Activated naive CD8-positive, alpha-beta T cell (primary cell): Measurements from ENCODE around the gene NFATC2.

Source experiments
- H3K27ac Mint-ChIP-seq: one replicate; pipeline ENCODE4 v1.8.0; 2021; ENCODE audit warnings: mixed read lengths
- H3K27me3 Mint-ChIP-seq: one replicate; pipeline ENCODE4 v1.8.0; 2021; ENCODE audit warnings: mixed read lengths
- H3K36me3 Mint-ChIP-seq: one replicate; pipeline ENCODE4 v1.8.0; 2021; ENCODE audit warnings: mixed read lengths
- H3K4me1 Mint-ChIP-seq: one replicate; pipeline ENCODE4 v1.8.0; 2021; ENCODE audit warnings: low read depth, mixed read lengths
- H3K4me3 Mint-ChIP-seq: one replicate; pipeline ENCODE4 v1.8.0; 2021; ENCODE audit warnings: mild to moderate bottlenecking, mixed read lengths
- H3K9me3 Mint-ChIP-seq: one replicate; pipeline ENCODE4 v1.8.0; 2021; ENCODE audit warnings: low read depth, mixed read lengths

Gene NFATC2

DNA sequence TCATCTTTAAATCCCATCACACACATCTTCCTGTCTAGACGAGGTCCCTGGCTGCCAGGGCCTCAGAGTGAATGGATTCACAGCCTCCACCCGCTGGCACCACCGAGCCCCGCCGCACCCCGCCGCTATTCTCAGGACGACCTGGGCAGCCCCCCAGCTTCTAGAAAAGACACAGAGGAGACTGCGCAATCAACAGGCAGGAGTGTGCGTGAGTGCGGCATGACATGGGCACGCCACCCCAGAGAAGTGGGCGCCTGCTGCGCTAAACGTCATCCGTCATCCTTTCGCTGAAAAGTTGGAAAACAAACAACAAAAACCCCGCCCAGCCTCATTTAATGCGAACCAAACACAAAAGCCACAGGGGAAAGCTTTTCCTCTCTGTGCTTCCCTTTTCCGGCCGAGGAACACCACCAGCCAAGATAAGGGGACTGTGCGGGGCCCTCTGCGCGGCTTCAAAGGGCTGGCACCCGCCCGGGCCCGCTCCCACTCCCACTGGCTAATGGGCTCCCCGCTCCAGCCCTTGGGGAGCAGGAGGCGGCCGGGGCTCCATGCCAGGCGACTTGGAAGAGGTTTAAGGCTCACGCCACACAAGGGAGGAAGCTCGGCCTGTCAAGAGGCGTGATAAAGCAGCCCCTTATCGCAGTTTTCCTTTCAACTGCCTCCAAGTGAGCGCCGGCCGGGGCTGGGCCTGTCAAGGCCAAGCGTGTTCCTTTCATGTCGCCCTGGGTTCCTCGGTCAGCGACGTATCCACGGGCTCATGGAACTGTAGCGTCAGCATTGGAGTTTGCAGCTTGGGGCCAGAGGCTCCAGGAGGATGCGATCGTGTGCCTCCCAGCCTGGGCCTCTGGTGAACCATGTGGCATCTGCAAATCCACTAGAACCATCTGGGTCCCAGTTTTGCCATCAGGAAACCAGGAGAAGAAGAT lies 50.1 kb downstream of the NFATC2 start:
- peaks cover 90% of the 10 kb centered on the region for H3K4me1 Mint-ChIP-seq
- no peaks in the 10 kb centered on the region for H3K27me3 Mint-ChIP-seq
- peak overlapping the region; percentile 99 for H3K27ac Mint-ChIP-seq
- H3K4me3 Mint-ChIP-seq, result no peak overlapping the region
- H3K9me3 Mint-ChIP-seq, result no peaks in the 10 kb centered on the region
- H3K36me3 Mint-ChIP-seq, result peaks cover 26% of the 10 kb centered on the region

GRCh38 chr20:51491393-51491792 lies 51.1 kb downstream of the NFATC2 start:
- Mint-ChIP-seq H3K4me1 (peaks cover 85% of the 10 kb centered on the region), H3K4me3 (no peak overlapping the region), H3K27me3 (no peaks in the 10 kb centered on the region), H3K36me3 (peaks cover 27% of the 10 kb centered on the region), H3K27ac (peak overlapping the region; percentile 34), H3K9me3 (no peaks in the 10 kb centered on the region)

GRCh38 chr20:51490635-51491034 lies 51.9 kb downstream of the NFATC2 start:
- no peak overlapping the region for H3K4me3 Mint-ChIP-seq
- H3K4me1 Mint-ChIP-seq, result peaks cover 82% of the 10 kb centered on the region
- H3K36me3 Mint-ChIP-seq, result peaks cover 29% of the 10 kb centered on the region
- H3K27me3 Mint-ChIP-seq, result no peaks in the 10 kb centered on the region
- peak overlapping the region; percentile 54 for H3K27ac Mint-ChIP-seq
- H3K9me3 Mint-ChIP-seq, result no peaks in the 10 kb centered on the region

DNA sequence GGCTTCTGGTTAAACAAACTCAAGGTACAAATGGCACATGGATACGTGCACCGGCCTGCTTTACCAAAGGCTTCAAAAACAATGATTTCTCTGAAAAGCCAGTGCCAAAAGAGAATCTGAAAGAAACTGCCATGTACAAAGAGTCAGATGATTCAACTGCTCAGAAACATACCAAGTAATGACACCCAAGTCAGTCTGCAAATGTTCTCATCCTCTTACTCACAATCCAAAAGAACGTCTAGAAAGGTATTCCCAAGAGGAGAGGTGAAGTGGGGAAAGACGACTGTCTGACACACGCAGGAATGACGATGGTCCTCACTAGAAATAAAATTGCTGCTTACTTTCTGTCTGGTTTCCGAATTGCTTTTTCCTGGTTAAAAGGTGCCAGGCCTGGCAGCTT lies 52.9 kb downstream of the NFATC2 start:
- Mint-ChIP-seq H3K4me1 (peaks cover 80% of the 10 kb centered on the region), H3K36me3 (peaks cover 32% of the 10 kb centered on the region), H3K27ac (peak overlapping the region; percentile 72)

DNA sequence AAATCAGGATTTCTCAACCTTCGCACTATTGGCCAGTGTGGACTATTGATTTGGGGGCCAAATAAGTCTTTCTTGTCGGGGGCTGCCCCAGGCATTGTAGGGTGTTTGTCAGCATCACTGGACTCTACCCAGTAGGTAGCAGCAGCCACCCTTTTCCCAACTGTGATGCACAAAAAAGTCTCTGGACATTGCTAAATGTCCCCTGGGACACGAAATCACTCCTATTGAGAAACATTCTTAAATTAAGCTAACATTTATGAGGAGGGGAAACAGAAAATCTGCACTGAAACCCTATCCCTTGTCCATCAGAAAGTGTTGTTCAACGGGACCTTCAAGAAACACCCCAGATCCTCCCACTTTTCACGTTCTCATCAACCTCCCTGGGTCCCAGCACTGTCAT lies 54.2 kb downstream of the NFATC2 start:
- Mint-ChIP-seq H3K27ac (peak overlapping the region; percentile 76), H3K4me1 (peaks cover 77% of the 10 kb centered on the region), H3K4me3 (no peak overlapping the region), H3K36me3 (peaks cover 34% of the 10 kb centered on the region), H3K9me3 (no peaks in the 10 kb centered on the region), H3K27me3 (no peaks in the 10 kb centered on the region)

More for the DNA sequence above, 52.9 kb downstream of the NFATC2 start:
- H3K27me3 Mint-ChIP-seq, result no peaks in the 10 kb centered on the region
- H3K4me3 Mint-ChIP-seq, result no peak overlapping the region
- no peaks in the 10 kb centered on the region for H3K9me3 Mint-ChIP-seq

DNA sequence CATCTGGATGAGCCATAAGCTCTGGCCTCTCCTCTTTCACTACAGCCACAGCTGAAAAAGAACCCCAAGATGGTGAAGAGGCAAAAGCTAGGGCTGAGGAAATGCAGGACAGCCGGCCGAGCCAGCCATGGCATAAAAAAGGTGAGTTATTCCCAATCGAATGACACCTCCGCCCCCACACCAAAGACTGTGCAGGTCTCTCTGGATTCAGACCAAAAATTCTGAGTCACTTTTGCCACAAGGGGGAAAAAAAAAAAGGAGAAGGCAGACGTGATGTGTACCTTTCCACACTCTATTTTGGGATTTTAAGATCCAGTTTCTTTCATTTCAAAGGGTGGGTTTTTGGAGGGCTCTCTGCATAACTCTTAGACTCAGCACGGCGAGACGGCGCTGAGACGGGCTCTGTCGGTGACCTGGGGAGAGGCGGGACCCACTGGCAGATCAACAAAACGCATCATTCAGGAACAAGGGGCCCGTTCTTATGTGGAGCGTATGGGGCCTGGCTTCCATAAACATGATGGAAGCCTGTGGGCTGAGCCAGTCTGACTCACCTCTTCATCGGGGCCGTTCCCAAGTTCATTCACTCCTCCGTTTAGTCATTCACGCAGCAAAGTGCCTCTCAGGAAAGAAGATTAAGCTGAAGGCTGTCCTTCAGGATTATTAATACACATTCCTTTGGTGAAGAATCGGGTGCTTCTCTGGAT lies 54.8 kb downstream of the NFATC2 start:
- no peaks in the 10 kb centered on the region for H3K9me3 Mint-ChIP-seq
- H3K27me3 Mint-ChIP-seq, result no peaks in the 10 kb centered on the region
- no peak overlapping the region for H3K4me3 Mint-ChIP-seq
- H3K27ac Mint-ChIP-seq, result peak overlapping the region; percentile 22
- peaks cover 33% of the 10 kb centered on the region for H3K36me3 Mint-ChIP-seq
- peaks cover 76% of the 10 kb centered on the region for H3K4me1 Mint-ChIP-seq

GRCh38 chr20:51487076-51487475 lies 55.4 kb downstream of the NFATC2 start:
- Mint-ChIP-seq H3K9me3 (no peaks in the 10 kb centered on the region), H3K27me3 (no peaks in the 10 kb centered on the region), H3K36me3 (peaks cover 35% of the 10 kb centered on the region), H3K4me1 (peaks cover 79% of the 10 kb centered on the region), H3K4me3 (no peak overlapping the region), H3K27ac (no peak overlapping the region)

DNA sequence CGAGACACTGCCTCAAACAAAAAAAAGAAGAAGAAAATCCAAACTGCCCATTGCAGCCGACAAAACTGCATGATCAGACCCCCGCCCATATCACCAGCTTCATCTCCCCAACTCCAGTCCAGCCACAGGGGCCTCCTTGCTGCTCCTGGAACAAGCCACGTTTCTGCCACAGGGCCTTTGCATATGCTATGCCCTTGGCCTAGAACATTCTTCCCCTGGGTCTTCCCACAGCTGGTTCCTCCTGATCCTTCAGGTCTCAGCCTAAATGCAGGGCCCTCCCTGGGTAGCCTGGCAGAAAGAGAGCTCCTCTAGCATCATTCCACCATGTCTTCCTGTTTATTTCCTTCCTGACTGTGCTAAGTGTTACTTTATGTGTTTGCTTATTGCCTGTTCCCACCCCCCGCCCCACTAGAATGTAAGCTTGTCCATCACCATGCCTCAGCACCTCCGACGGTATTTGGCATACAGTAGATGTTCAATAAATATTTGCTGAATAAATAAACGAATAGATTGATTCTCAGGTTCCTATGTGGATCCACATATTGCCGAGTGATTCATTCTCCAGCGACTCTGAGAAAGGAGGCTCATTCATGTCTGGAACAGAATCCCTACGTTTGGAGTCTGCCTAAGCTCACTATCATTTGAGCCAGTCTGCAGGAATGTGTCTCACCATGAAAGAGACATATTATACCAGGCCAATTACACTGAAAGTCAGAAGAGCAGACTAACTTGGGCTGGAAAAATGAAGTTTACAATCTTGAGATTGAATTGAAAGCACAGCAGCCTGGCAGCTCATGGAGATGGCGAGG lies 56.1 kb downstream of the NFATC2 start:
- Mint-ChIP-seq H3K4me1 (peaks cover 79% of the 10 kb centered on the region), H3K36me3 (peaks cover 35% of the 10 kb centered on the region), H3K9me3 (no peaks in the 10 kb centered on the region)

GRCh38 chr20:51484831-51485230 lies 57.7 kb downstream of the NFATC2 start:
- H3K27me3 Mint-ChIP-seq, result no peaks in the 10 kb centered on the region
- no peaks in the 10 kb centered on the region for H3K9me3 Mint-ChIP-seq
- H3K27ac Mint-ChIP-seq, result peak overlapping the region; percentile 74
- H3K4me3 Mint-ChIP-seq, result no peak overlapping the region
- peaks cover 30% of the 10 kb centered on the region for H3K36me3 Mint-ChIP-seq
- peaks cover 80% of the 10 kb centered on the region for H3K4me1 Mint-ChIP-seq

More for the DNA sequence above, 56.1 kb downstream of the NFATC2 start:
- no peak overlapping the region for H3K27ac Mint-ChIP-seq
- no peaks in the 10 kb centered on the region for H3K27me3 Mint-ChIP-seq
- H3K4me3 Mint-ChIP-seq, result no peak overlapping the region

- H3K4me3 Mint-ChIP-seq, result no peak overlapping the region
- peaks cover 25% of the 10 kb centered on the region for H3K36me3 Mint-ChIP-seq
- no peaks in the 10 kb centered on the region for H3K9me3 Mint-ChIP-seq
- H3K27ac Mint-ChIP-seq, result peak overlapping the region; percentile 74
- H3K4me1 Mint-ChIP-seq, result peaks cover 79% of the 10 kb centered on the region
- H3K27me3 Mint-ChIP-seq, result no peaks in the 10 kb centered on the region
Measured at GRCh38 chr20:51484141-51484815, 58.2 kb downstream of the NFATC2 start.

GRCh38 chr20:51482836-51483473 lies 59.6 kb downstream of the NFATC2 start:
- Mint-ChIP-seq H3K27ac (peak overlapping the region; percentile 93), H3K4me3 (peak overlapping the region; percentile 3), H3K4me1 (peaks cover 84% of the 10 kb centered on the region), H3K36me3 (peaks cover 31% of the 10 kb centered on the region), H3K27me3 (no peaks in the 10 kb centered on the region), H3K9me3 (no peaks in the 10 kb centered on the region)

DNA sequence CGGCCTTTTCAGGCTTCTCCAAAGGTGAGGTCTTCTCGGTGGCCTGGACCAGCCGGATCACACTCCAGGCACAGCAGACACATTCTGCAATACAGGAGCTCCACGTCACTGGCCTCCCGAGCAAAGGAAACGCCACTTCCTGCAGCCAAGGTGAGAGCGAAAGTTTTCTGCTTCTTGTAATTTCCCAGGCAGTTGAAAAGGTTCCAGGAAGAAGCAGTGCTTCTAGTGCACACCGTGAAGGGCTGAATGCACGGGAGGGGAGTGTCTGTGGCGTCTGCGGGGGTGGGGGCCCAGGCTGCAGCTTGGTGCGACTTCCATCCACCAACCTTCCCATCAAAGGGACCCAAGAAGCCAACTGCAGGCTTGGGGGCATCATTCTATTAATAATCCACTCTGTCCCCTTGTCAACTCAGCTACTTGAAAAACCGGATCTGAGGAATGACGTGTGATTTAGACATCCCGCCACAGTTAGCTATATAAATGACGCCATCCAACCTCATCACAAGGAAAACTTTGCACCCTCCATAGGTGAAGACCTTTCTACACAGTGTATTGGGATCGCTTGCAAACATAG lies 61.1 kb downstream of the NFATC2 start:
- Mint-ChIP-seq H3K27ac (peak overlapping the region; percentile 93), H3K4me1 (peaks cover 80% of the 10 kb centered on the region), H3K9me3 (no peaks in the 10 kb centered on the region), H3K27me3 (no peaks in the 10 kb centered on the region), H3K36me3 (peaks cover 36% of the 10 kb centered on the region), H3K4me3 (peak overlapping the region; percentile 77)

GRCh38 chr20:51480507-51481270 lies 61.8 kb downstream of the NFATC2 start:
- Mint-ChIP-seq H3K4me1 (peaks cover 81% of the 10 kb centered on the region), H3K36me3 (peaks cover 35% of the 10 kb centered on the region), H3K27ac (peak overlapping the region; percentile 93), H3K27me3 (no peaks in the 10 kb centered on the region), H3K4me3 (peak overlapping the region; percentile 77), H3K9me3 (no peaks in the 10 kb centered on the region)
